ENCODE results near the gene TMEM87B.
"Not testable (repeated sequence)": the region's sequence is repeated elsewhere in the genome, so short reads cannot be mapped to it uniquely, and the experiment has no call there.

Gene TMEM87B

GRCh38 chr2:112074506-112074905 is 19.4 kb downstream of the TMEM87B start:
- DNase-seq = no peak

- DNase-seq = no peak
Observed at GRCh38 chr2:112075490-112076260, 20.6 kb downstream of the TMEM87B start.

- no peak for DNase-seq
Observed at GRCh38 chr2:112077814-112078213, 22.7 kb downstream of the TMEM87B start.

- DNase-seq = no peak
Observed at GRCh38 chr2:112081262-112081661, 26.2 kb downstream of the TMEM87B start.

GRCh38 chr2:112084689-112085374 is 29.8 kb downstream of the TMEM87B start:
- no peak for DNase-seq

- DNase-seq = no peak
Observed at GRCh38 chr2:112085375-112085730, 30.3 kb downstream of the TMEM87B start.

- no peak for DNase-seq
Observed at GRCh38 chr2:112085916-112086669, 31.0 kb downstream of the TMEM87B start.

- no peak for DNase-seq
Observed at GRCh38 chr2:112087346-112088020, 32.4 kb downstream of the TMEM87B start.

GRCh38 chr2:112089375-112089774 is 34.3 kb downstream of the TMEM87B start:
- no peak for DNase-seq

- no peak for DNase-seq
Observed at GRCh38 chr2:112092286-112093041, 37.4 kb downstream of the TMEM87B start.

GRCh38 chr2:112093216-112093615 is 38.1 kb downstream of the TMEM87B start:
- peak in 1 of 2 experiments; percentile 29 for DNase-seq

GRCh38 chr2:112095681-112096080 is 40.6 kb downstream of the TMEM87B start:
- DNase-seq = no peak

GRCh38 chr2:112096098-112096497 is 41.0 kb downstream of the TMEM87B start:
- DNase-seq = no peak

- DNase-seq = no peak
Observed at GRCh38 chr2:112108178-112108832, 53.2 kb downstream of the TMEM87B start.

- no peak for DNase-seq
Observed at GRCh38 chr2:112109278-112109677, 54.2 kb downstream of the TMEM87B start.

- no peak for DNase-seq
Observed at GRCh38 chr2:112110966-112111365, 55.9 kb downstream of the TMEM87B start.

- DNase-seq = not testable (repeated sequence)
Observed at GRCh38 chr2:112113354-112113753, 58.3 kb downstream of the TMEM87B start.

- no peak for DNase-seq
Observed at GRCh38 chr2:112118148-112118547, 63.1 kb downstream of the TMEM87B start.

GRCh38 chr2:112121682-112122254 is 66.7 kb downstream of the TMEM87B start:
- peak in 1 of 2 experiments; percentile 23 for DNase-seq

GRCh38 chr2:112129060-112129459 is 74.0 kb downstream of the TMEM87B start:
- DNase-seq = no peak

GRCh38 chr2:112133344-112133743 is 78.3 kb downstream of the TMEM87B start:
- no peak for DNase-seq

Measured in NCI-H524 (cell line).